Psoas muscle (tissue), 8 donors: ENCODE measurements around the gene GPR63. TPM values are rescaled to one million over a fixed set of nuclear protein-coding genes. Genes with fewer than 3 reads are reported as not detected.
"Not testable (repeated sequence)": the region's sequence is repeated elsewhere in the genome, so short reads cannot be mapped to it uniquely, and the experiment has no call there.

Experiments
- ATAC-seq, 4 donors: fragments of 200-7000 bp; cut with Tn5 transposase; one replicate each; pipeline ENCODE4 v1.9.1; 2020; ENCODE audit warnings: moderate library complexity in 3 of 4, mild to moderate bottlenecking in 2 of 4
- DNase-seq, 2 donors: peaks; one replicate each; pipeline ENCODE4 v3.0.0-alpha.2; 2020
- H3K27ac ChIP-seq: fragments of 200-600 bp; one replicate; pipeline ENCODE4 v1.8.0; 2022
- H3K27me3 ChIP-seq, 3 donors: fragments of 200-600 bp in 1 of 3; one replicate each; pipeline versions ENCODE4 v1.6.1 to v1.8.0; 2013 to 2022; ENCODE audit warnings: low read length in 2 of 3, mild to moderate bottlenecking in 2 of 3, moderate library complexity in 1 of 3; ENCODE audit not compliant: insufficient read depth in 3 of 3
- H3K36me3 ChIP-seq, 2 donors: fragments of 200-600 bp in 1 of 2; one replicate each; pipeline versions ENCODE4 v1.6.1 to v1.8.0; 2013 to 2022; ENCODE audit warnings: low read depth in 1 of 2, mild to moderate bottlenecking in 1 of 2, moderate library complexity in 1 of 2; ENCODE audit not compliant: insufficient read depth in 1 of 2
- H3K4me1 ChIP-seq: fragments of 200-600 bp; one replicate; pipeline ENCODE4 v1.8.0; 2022
- H3K4me3 ChIP-seq: fragments of 200-600 bp; one replicate; pipeline ENCODE4 v1.8.0; 2022; ENCODE audit warnings: mild to moderate bottlenecking
- H3K9me3 ChIP-seq: fragments of 200-600 bp; one replicate; pipeline ENCODE4 v1.8.0; 2022
- CTCF ChIP-seq: fragments of 200-600 bp; IDR thresholded peaks from one replicate; pipeline ENCODE4 v1.8.0; 2022; ENCODE audit warnings: antibody characterized with exemption
- WGBS, 3 donors: extraction: QIAGEN DNeasy Blood & Tissue Kit; methylation state at CpG; one replicate each; pipeline versions ENCODE4 v1.1.6 to v1.1.7; 2013; 5-methylcytosine and 5-hydroxymethylcytosine counted together
- intact Hi-C, 2 donors: fragments of 100-400 bp; cut with DNase I; formaldehyde crosslinking; loops; one replicate each; pipeline versions ENCODE4 v1.11.0 to v1.14.2; 2022
- long read RNA-seq, 2 donors: library from polyadenylated mRNA; unstranded; transcript quantifications; one replicate each; pipeline ENCODE4 v2.0.0, GENCODE V29; 2021
- polyA plus RNA-seq, 3 donors: library from polyadenylated mRNA; stranded (reverse); fragments of 200-250 nt; gene quantifications; one replicate each; pipeline ENCODE4 v1.2.3, GENCODE V29; 2013
- total RNA-seq, 4 donors: library from RNA; stranded (reverse); fragmentation: NEBNext Ultra II Directional in 2 of 4; extraction: Animal tissue kit (Norgen Biotek cat#: 25700) in 2 of 4; gene quantifications; one replicate each; pipeline versions ENCODE4 v1.2.1 to v1.2.4, GENCODE V29; 2021 to 2023
- donor health status: healthy with polysubstance abuse.
- donor health status: DM: no; HTN: no; CAD: no; lungs with moderate emphysema.
- donor health status: Bipolar disorder and iron deficiency.
- donor health status: healthy.
- donor health status: DM: yes; HTN: yes; CAD: no.
- donor health status: DM: no; HTN: no; CAD: no.
- donor health status: DM: no; HTN: no; CAD: no.
- donor health status: DM: yes; HTN: yes; CAD: no.

Gene GPR63, protein sequence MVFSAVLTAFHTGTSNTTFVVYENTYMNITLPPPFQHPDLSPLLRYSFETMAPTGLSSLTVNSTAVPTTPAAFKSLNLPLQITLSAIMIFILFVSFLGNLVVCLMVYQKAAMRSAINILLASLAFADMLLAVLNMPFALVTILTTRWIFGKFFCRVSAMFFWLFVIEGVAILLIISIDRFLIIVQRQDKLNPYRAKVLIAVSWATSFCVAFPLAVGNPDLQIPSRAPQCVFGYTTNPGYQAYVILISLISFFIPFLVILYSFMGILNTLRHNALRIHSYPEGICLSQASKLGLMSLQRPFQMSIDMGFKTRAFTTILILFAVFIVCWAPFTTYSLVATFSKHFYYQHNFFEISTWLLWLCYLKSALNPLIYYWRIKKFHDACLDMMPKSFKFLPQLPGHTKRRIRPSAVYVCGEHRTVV
- total RNA-seq (under 1 TPM in 3 of 4 donors, not detected in 1; 0.05 to 0.11 (median 0.08) TPM), polyA plus RNA-seq (under 1 TPM; 0.03 to 0.13 (median 0.03) TPM)
- long read RNA-seq, donor 1 = 0 reads
- long read RNA-seq, donor 2, full-length matches to known transcripts = 1 of 1 reads
- long read RNA-seq, donor 2, partial matches to known transcripts = 0 of 1 reads
- long read RNA-seq, donor 2, other reads (novel, unspliced or antisense) = 0 of 1 reads

DNA sequence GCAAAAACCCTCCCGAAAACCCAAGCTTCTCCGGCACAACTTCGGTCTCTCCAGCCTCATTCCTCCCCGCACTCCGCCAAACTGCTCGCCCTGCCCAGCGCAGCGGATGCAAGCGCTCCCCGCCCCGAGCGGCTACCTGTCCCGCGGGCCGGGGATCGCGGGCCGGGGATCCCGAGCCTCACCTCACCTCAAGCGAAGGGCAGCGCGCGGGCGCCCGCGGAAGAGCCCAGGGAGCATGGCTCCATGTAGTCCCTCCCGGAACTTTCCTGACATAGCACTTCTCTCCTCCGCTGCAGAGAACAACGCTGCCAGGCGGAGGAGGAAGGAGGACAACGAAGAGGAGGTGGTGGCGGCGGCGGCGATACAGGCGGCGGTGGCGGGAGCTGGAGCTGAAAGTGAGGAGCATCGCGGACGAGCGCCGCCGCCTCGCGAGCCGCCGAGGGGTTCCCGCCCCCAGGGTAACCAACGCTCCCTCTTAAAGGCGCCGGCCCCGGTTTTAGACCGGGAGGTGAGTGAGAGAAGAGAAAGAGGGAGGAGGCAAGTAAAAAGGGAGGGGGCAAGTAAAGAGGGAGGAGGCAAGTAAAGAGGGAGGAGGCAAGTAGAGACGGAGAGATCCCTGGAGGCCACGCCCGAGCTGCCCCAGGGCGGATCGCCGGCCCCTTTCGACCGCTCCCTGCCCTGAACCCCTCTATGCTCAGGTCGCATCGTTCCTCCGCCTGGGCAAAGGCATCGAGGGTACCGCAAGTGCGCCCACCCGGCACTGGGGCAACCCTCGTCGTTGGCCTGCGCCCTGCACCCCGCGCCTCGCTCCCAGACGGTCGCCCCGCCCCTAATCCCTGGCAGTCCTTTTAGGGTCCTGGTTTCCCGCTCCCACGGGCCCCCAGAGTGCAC is at the start of gene GPR63:
GPR63 (minus strand) TSS at position 397 of the 891 bp plus-strand sequence. CDS start 37,746 bp downstream, outside the sequence.
- peak; percentile 54 to 72 for DNase-seq
- TF ChIP-seq CTCF = no peak
- WGBS, 3 donors = 0 to 1% (median 0%) methylated on average over 72 to 80 of the region's 80 CpGs
- H3K27me3 ChIP-seq = peaks cover 0 to 33% (median 3%) of the 10 kb centered on the region in 3 donors
- no peak within 1 kb of the TSS for H3K27ac ChIP-seq
- peaks cover 10% of the 10 kb centered on the region for H3K4me1 ChIP-seq
- H3K36me3 ChIP-seq = no peaks in the 10 kb centered on the region
- intact Hi-C loops = no loop called here
- peak; percentile 37 to 86 (median 66) for ATAC-seq
- peak within 1 kb of the TSS; percentile 76 for H3K4me3 ChIP-seq
- H3K9me3 ChIP-seq = no peaks in the 10 kb centered on the region

DNA sequence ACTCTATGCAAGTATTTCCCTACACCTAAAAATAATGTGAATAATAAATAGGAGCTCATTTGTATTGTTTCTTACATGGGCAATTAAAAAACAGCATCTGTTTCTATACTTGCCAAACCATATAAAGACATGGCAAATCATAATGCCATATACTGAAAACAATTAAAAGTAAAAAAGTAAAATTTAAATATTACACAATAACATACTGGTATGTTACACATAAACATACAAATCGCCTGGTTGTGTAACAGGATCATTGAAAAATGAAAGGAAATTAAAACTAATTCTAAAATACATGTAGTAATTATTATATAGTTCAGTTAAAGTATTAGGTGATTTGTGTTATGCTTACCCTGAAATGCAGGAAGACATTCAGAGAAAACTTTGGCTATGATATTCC is 49.2 kb upstream of the GPR63 start:
- H3K27me3 ChIP-seq = no peaks in the 10 kb centered on the region
- TF ChIP-seq CTCF = no peak
- no peaks in the 10 kb centered on the region for H3K9me3 ChIP-seq
- peaks cover 0 to 25% of the 10 kb centered on the region in 2 donors for H3K36me3 ChIP-seq
- H3K4me3 ChIP-seq = no peak overlapping the region
- 89 to 90% (median 90%) methylated on average over 1 of the region's 1 CpG for WGBS, 3 donors
- no peaks in the 10 kb centered on the region for H3K4me1 ChIP-seq
- DNase-seq (no peak), ATAC-seq (no peak)
- intact Hi-C loops = no loop called here
- H3K27ac ChIP-seq = no peak overlapping the region

DNA sequence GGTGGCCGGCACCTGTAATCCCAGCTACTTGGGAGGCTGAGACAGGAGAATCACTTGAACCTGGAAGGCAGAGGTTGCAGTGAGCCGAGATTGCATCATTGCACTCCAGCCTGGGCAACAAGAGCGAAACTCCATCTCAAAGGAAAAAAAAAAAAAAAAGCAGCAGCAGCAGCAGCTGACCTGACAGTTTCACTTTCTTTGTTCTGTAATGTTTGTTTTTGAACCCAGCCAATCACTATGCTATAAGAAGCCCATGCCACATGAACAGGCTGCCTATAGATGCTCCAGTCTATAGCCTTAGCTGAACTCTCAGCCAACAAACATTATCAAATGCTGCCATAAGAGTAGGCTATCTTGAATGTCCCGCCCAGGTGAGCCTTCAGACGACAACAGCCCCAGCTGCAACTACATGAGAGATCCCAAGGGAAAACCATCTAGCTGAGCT is 47.9 kb upstream of the GPR63 start:
- not testable (repeated sequence) for H3K27ac ChIP-seq, DNase-seq

DNA sequence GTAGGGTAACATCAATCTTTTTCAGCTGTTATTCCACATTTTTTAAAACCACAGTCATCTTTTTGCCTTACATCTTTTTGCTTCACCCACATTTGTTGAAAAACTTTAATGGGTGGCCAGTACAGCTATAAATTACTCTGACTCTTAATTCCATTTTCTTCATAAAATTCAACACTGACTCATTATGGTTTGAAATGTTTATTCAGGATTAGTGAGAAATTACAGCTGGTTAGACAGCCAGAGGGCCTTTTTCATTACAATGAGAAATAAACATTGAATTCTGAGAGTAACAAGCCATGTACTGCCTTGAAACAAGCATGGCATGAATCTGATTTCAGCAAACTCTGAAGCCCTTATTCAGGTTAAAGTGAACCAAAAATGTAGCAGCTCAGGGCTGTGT is 40.9 kb upstream of the GPR63 start:
- H3K9me3 ChIP-seq = no peaks in the 10 kb centered on the region
- H3K4me1 ChIP-seq = no peaks in the 10 kb centered on the region
- peaks cover 0 to 6% (median 0%) of the 10 kb centered on the region in 3 donors for H3K27me3 ChIP-seq
- no peak overlapping the region for H3K27ac ChIP-seq
- ATAC-seq = no peak
- intact Hi-C loops = no loop called here
- no peaks in the 10 kb centered on the region for H3K36me3 ChIP-seq
- TF ChIP-seq CTCF = no peak
- no peak for DNase-seq
- H3K4me3 ChIP-seq = no peak overlapping the region

More for the DNA sequence above, 47.9 kb upstream of the GPR63 start:
- H3K27me3 ChIP-seq, H3K4me3 ChIP-seq, ATAC-seq, H3K9me3 ChIP-seq, intact Hi-C loops, H3K4me1 ChIP-seq: not testable (repeated sequence)
- 65 to 79% (median 76%) methylated on average over 4 to 5 of the region's 5 CpGs for WGBS, 3 donors
- H3K36me3 ChIP-seq = peaks cover 0 to 12% of the 10 kb centered on the region in 2 donors
